GM12878 (cell line): ENCODE data around the gene AGO4. TPM values are rescaled to one million over a fixed set of nuclear protein-coding genes. Genes with fewer than 3 reads are reported as not detected.

Experiments
- ATAC-seq: fragments of 200-7000 bp; cut with Tn5 transposase; 3 replicates; pipeline ENCODE4 v1.9.1; 2020; ENCODE audit warnings: mild to moderate bottlenecking, moderate library complexity
- Bru-seq: library from RNA; stranded (reverse); fragments of 400-500 nt; gene quantifications from one replicate; lab custom pipeline; 2021; lab: Mats Ljungman, UMichigan
- BruChase-seq, 2 experiments: library from RNA; stranded (reverse); fragments of 400-500 nt; gene quantifications; one replicate each; lab custom pipeline; 2021; lab: Mats Ljungman, UMichigan
- BruUV-seq: library from RNA; stranded (reverse); fragments of 400-500 nt; replicated peaks from 2 replicates; lab custom pipeline; 2021; lab: Mats Ljungman, UMichigan
- CTCF ChIA-PET: fragments of 300-600 bp; sonication (Branson Sonifier 250); formaldehyde crosslinking; extraction: SDS; loops from one replicate; lab custom pipeline; 2021; ENCODE audit warnings: inconsistent platforms; lab: Yijun Ruan, JAX
- POLR2A ChIA-PET: fragments of 350-600 bp; formaldehyde crosslinking; extraction: SDS; loops from one replicate; lab custom pipeline; 2021; ENCODE audit warnings: inconsistent platforms; lab: Charles Lee
- RAD21 ChIA-PET: fragments of 300-600 bp; sonication (Branson Sonifier 250); formaldehyde crosslinking; loops from one replicate; lab custom pipeline; 2023; ENCODE audit warnings: antibody characterized with exemption; ENCODE audit not compliant: unreplicated experiment; lab: Charles Lee
- SMC1A ChIA-PET: fragments of 300-600 bp; sonication (Branson Sonifier 250); formaldehyde crosslinking; loops from one replicate; lab custom pipeline; 2023; ENCODE audit not compliant: unreplicated experiment, uncharacterized antibody; lab: Charles Lee
- DNase-seq: peaks from one replicate; pipeline ENCODE4 v3.0.0-alpha.2; 2011; ENCODE audit warnings: low read depth, low spot score
- FAIRE-seq: peaks from 3 replicates; lab custom pipeline; 2011; peaks lifted over from hg19 to GRCh38; lab: Jason Lieb, UNC
- H2AFZ ChIP-seq: 2 replicates; pipeline ENCODE4 v1.6.0; 2011; ENCODE audit warnings: low read depth, low read length, control low read depth; ENCODE audit not compliant: control insufficient read depth
- H3K27ac ChIP-seq: 2 replicates; pipeline ENCODE4 v1.5.1; 2011; ENCODE audit warnings: control low read depth; ENCODE audit not compliant: control insufficient read depth, insufficient read depth
- H3K27me3 ChIP-seq, 2 experiments: replicated peaks in 1 of 2; 2 replicates each; pipeline versions ENCODE4 v1.6.0 to v1.6.1; 2011; ENCODE audit warnings: low read length in 1 of 2; ENCODE audit not compliant: control insufficient read depth in 2 of 2, insufficient read depth in 2 of 2
- H3K36me3 ChIP-seq, 2 experiments: 2 replicates each; pipeline ENCODE4 v1.5.1; 2011; ENCODE audit warnings: low read length in 1 of 2; ENCODE audit not compliant: control insufficient read depth in 2 of 2, insufficient read depth in 2 of 2
- H3K4me1 ChIP-seq: 2 replicates; pipeline ENCODE4 v1.6.1; 2011; ENCODE audit warnings: mild to moderate bottlenecking, low read length, moderate library complexity, mixed read lengths; ENCODE audit not compliant: control insufficient read depth, insufficient read depth
- H3K4me2 ChIP-seq: 2 replicates; pipeline ENCODE4 v1.6.0; 2011; ENCODE audit warnings: control low read depth; ENCODE audit not compliant: control insufficient read depth, insufficient read depth
- H3K4me3 ChIP-seq: fragments of 200-600 bp; sonication (generic); 2 replicates; pipeline ENCODE4 v1.5.1; 2016
- H3K79me2 ChIP-seq: 2 replicates; pipeline ENCODE4 v1.6.0; 2011; ENCODE audit warnings: low read length; ENCODE audit not compliant: control insufficient read depth, insufficient read depth
- H3K9ac ChIP-seq: 2 replicates; pipeline ENCODE4 v1.8.0; 2011; ENCODE audit warnings: low read length, control low read depth, mixed read lengths; ENCODE audit not compliant: control insufficient read depth, insufficient read depth
- H3K9me3 ChIP-seq: replicated peaks from 3 replicates; pipeline ENCODE4 v1.5.1; 2011; ENCODE audit warnings: mild to moderate bottlenecking, low read length; ENCODE audit not compliant: control insufficient read depth, insufficient read depth
- H4K20me1 ChIP-seq: 2 replicates; pipeline ENCODE4 v1.6.0; 2011; ENCODE audit not compliant: control insufficient read depth, insufficient read depth
- ATF7 ChIP-seq: fragments of 450-650 bp; IDR thresholded peaks from 2 replicates; pipeline ENCODE4 v1.6.1; 2016; ENCODE audit warnings: low read depth, mild to moderate bottlenecking
- BHLHE40 ChIP-seq, 2 experiments: fragments of 450-650 bp in 1 of 2; IDR thresholded peaks; 2 replicates each; pipeline ENCODE4 v1.6.1; 2011 to 2017; ENCODE audit warnings: low read depth in 2 of 2, borderline replicate concordance in 1 of 2, improper control_type of control experiment in 1 of 2, low read length in 1 of 2, mild to moderate bottlenecking in 1 of 2
- GATAD2B ChIP-seq: fragments of 450-650 bp; conservative IDR thresholded peaks from 2 replicates; pipeline ENCODE4 v1.6.1; 2017; ENCODE audit warnings: low read depth, mild to moderate bottlenecking, moderate library complexity
- HDGF ChIP-seq: fragments of 450-650 bp; IDR thresholded peaks from 2 replicates; pipeline ENCODE4 v1.6.1; 2016; ENCODE audit warnings: antibody characterized with exemption
- IKZF1 ChIP-seq: fragments of 450-650 bp; conservative IDR thresholded peaks from 2 replicates; pipeline ENCODE4 v1.6.1; 2017; ENCODE audit warnings: antibody characterized with exemption, mild to moderate bottlenecking
- POLR2A ChIP-seq: IDR thresholded peaks from 2 replicates; pipeline ENCODE4 v1.6.1; 2011; ENCODE audit warnings: low read depth, mild to moderate bottlenecking, low read length
- RB1 ChIP-seq: fragments of 450-650 bp; formaldehyde crosslinking; IDR thresholded peaks from 2 replicates; pipeline ENCODE4 v1.6.1; 2017; ENCODE audit warnings: mild to moderate bottlenecking, borderline replicate concordance
- WGBS: methylation state at CpG from one replicate; pipeline ENCODE4 v1.1.6; 2016; ENCODE audit warnings: low lambda C conversion rate; ENCODE audit not compliant: insufficient replicate concordance, insufficient coverage; ENCODE audit errors: missing lambda C conversion rate; 5-methylcytosine and 5-hydroxymethylcytosine counted together
- in situ Hi-C: fragments of 300-500 bp; cut with MboI; formaldehyde crosslinking; loops from 9 replicates; pipeline ENCODE4 v1.14.3; 2018; ENCODE audit warnings: mixed read lengths
- intact Hi-C: fragments of 100-400 bp; cut with micrococcal nuclease; formaldehyde crosslinking; loops from one replicate; pipeline ENCODE4 v1.14.2; 2022; ENCODE audit not compliant: unreplicated experiment
- long read RNA-seq, 2 experiments: library from polyadenylated mRNA; unstranded; transcript quantifications; one replicate each; pipeline ENCODE4 v2.0.0, GENCODE V29; 2019 to 2020
- polyA minus RNA-seq, 3 experiments: library from RNA; depleted of rRNA, polyadenylated mRNA; stranded (reverse); fragments of >200 nt; gene quantifications; 2 replicates each; pipeline ENCODE4 v1.2.3, GENCODE V29; 2011
- polyA plus RNA-seq, 11 experiments: library from polyadenylated mRNA; depleted of rRNA in 4 of 11; unstranded in 6 of 11; stranded (reverse) in 5 of 11; fragments of >200 nt; fragmentation: Nextera tagmentation in 4 of 11; fragmentation: Illumina TruSeq in 1 of 11; extraction: Ambion mirVana in 4 of 11; extraction: Trizol in 1 of 11; gene quantifications; 1 replicate in 1 of 11; 2 replicates in 10 of 11; pipeline versions ENCODE4 v1.2.1 to v1.2.3, GENCODE V29; 2011 to 2016; ENCODE audit warnings: inconsistent platforms in 2 of 11, missing spikeins in 2 of 11, low read depth in 1 of 11
- total RNA-seq, 4 experiments: library from RNA; depleted of rRNA in 3 of 4; stranded (reverse); fragments of >200 nt in 3 of 4; fragmentation: Illumina TruSeq in 1 of 4; extraction: Trizol in 1 of 4; gene quantifications; 2 replicates each; pipeline versions ENCODE4 v1.2.1 to v1.2.3, GENCODE V29; 2013 to 2021
- TF ChIP-seq, protein P1 (sequence below): fragments of 450-650 bp; formaldehyde crosslinking; IDR thresholded peaks from 2 replicates; pipeline ENCODE4 v1.5.0; 2022; ENCODE audit warnings: mild to moderate bottlenecking, missing genetic modification characterization

AGO4 gene
- total RNA-seq (2013; cell fraction: nucleolus; rRNA removed): 16.3 and 17.4 TPM in 2 replicates
- total RNA-seq (2014; rRNA removed): 5.6 and 8.4 TPM in 2 replicates
- total RNA-seq (2014; rRNA removed; fragmentation: Illumina TruSeq; extraction: Trizol): 6.0 and 6.9 TPM in 2 replicates
- total RNA-seq (2021): 5.0 and 7.9 TPM in 2 replicates
- polyA plus RNA-seq (2011; ENCODE audit: low read depth): 2.8 TPM
- polyA plus RNA-seq (2011; rRNA removed): 2.3 and 2.4 TPM in 2 replicates
- 4.1 and 4.6 TPM in 2 replicates for polyA plus RNA-seq (2011; cell fraction: cytosol; rRNA removed)
- polyA plus RNA-seq (2011; cell fraction: nucleus; rRNA removed): 2.7 and 3.4 TPM in 2 replicates
- 4.3 and 5.2 TPM in 2 replicates for polyA plus RNA-seq (2012)
- polyA plus RNA-seq (2014; fragmentation: Illumina TruSeq; extraction: Trizol): 5.9 and 7.7 TPM in 2 replicates
- 1 to 10 TPM; 1.2 to 1.4 TPM for polyA plus RNA-seq (2014; fragmentation: Nextera tagmentation; extraction: Ambion mirVana)
- 4.0 and 4.1 TPM in 2 replicates for polyA plus RNA-seq (2014; rRNA removed)
- polyA plus RNA-seq (2016; fragmentation: Nextera tagmentation; extraction: Ambion mirVana): 1 to 10 TPM; 1.5 to 1.6 TPM
- polyA minus RNA-seq (2011; rRNA and poly(A)+ RNA removed): 7.0 and 13.6 TPM in 2 replicates
- 2.4 and 3.5 TPM in 2 replicates for polyA minus RNA-seq (2011; cell fraction: cytosol; rRNA and poly(A)+ RNA removed)
- polyA minus RNA-seq (2011; cell fraction: nucleus; rRNA and poly(A)+ RNA removed): 3.6 and 3.9 TPM in 2 replicates
- percentile 66 among the genes with signal in this experiment for Bru-seq, nascent RNA
- percentile 66 among the genes with signal in this experiment for BruChase-seq, experiment 1, labeled RNA remaining after a 6-hour chase
- percentile 67 among the genes with signal in this experiment for BruChase-seq, experiment 2, labeled RNA remaining after a 2-hour chase
- long read RNA-seq, experiment 1: 0 reads
- long read RNA-seq, experiment 2, partial matches to known transcripts: 1 of 3 reads
- long read RNA-seq, experiment 2, other reads (novel, unspliced or antisense): 2 of 3 reads

DNA sequence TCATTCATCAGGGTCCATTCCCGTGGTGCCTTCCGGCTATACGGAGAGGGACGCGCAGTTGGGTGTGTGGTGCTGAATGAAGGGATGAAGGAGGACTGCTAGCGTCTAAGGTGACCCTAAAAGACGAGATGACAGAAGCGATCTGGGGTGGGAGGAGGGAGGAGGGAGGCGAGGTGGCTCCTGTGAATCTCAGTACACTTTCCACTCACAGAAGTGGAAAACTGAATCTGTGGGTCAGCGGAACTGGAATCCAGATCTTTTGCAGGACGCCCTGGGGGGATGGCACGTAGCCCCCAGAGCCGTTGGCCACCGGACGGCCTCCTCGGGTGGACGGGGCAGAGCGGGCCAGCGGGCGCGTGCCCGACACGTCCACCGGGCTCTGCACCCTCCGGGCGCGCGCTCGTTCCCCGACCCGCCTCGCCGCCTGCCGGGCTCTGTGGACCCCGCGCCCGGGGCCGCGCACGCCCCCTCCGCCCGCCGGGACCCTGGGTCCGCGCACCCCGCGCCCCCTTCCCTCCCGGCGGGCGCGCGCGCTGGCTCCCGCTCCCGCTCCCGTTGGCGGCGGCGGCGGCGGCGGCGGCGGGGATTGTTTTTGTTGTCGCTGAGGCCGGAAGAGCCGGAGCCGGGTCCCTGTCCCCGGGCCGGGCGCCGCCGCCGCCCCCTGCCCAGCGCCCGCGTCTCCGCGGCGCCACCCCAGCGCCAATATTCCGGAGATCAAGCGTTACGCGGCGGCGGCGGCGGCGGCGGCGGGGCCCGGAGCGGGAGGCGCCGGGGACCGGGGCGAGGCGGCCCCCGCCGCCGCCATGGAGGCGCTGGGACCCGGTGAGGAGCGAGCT, at the start of gene AGO4:
Gene AGO4, plus strand, starts transcription at position 403 of the 836 bp plus-strand sequence. Its CDS starts 401 bp downstream, at position 804.
- 34% methylated on average over 13 of the region's 105 CpGs for WGBS
- intact Hi-C loops (no loop called here), in situ Hi-C loops (no loop called here)
- no peaks in the 10 kb centered on the region for H3K79me2 ChIP-seq
- peak within 1 kb of the TSS; percentile 76 for H3K4me3 ChIP-seq
- peak within 1 kb of the TSS; percentile 93 for H2AFZ ChIP-seq
- no peaks in the 10 kb centered on the region for H3K36me3 ChIP-seq
- ChIA-PET SMC1A (no interaction called here), CTCF (no interaction called here), POLR2A (interaction anchor here (0.7 kb wide), 1 partner anchor 138 kb away, joined by 3 read pairs; no protein-coding TSS in a partner anchor), RAD21 (no interaction called here)
- no peaks in the 10 kb centered on the region for H4K20me1 ChIP-seq
- H3K27ac ChIP-seq: peak within 1 kb of the TSS; percentile 58
- peak within 1 kb of the TSS; percentile 93 for H3K4me2 ChIP-seq
- DNase-seq (no peak), FAIRE-seq (no peak), ATAC-seq (peak; percentile 71)
- no peaks in the 10 kb centered on the region for H3K9me3 ChIP-seq
- TF ChIP-seq IKZF1 (peak; percentile 38; the same call in 1 of the 2 replicates), BHLHE40 (IDR thresholded peaks at IDR 0.05; ENCODE audit: borderline replicate concordance in 1 of 2, low read depth in 2 of 2, low read length in 1 of 2) (peak in 1 of 2 experiments; percentile 35; a peak in 2 of 4 replicates), GATAD2B (0 out of 2 replicates have a peak, but pooled peaks have one; percentile 35), RB1 (peak; percentile 67; the same call in 1 of the 2 replicates), POLR2A (peak; percentile 11; the same call in 1 of the 2 replicates), HDGF (0 out of 2 replicates have a peak, but pooled peaks have one; percentile 20), ATF7 (no peak)
- TF ChIP-seq, protein P1, sequence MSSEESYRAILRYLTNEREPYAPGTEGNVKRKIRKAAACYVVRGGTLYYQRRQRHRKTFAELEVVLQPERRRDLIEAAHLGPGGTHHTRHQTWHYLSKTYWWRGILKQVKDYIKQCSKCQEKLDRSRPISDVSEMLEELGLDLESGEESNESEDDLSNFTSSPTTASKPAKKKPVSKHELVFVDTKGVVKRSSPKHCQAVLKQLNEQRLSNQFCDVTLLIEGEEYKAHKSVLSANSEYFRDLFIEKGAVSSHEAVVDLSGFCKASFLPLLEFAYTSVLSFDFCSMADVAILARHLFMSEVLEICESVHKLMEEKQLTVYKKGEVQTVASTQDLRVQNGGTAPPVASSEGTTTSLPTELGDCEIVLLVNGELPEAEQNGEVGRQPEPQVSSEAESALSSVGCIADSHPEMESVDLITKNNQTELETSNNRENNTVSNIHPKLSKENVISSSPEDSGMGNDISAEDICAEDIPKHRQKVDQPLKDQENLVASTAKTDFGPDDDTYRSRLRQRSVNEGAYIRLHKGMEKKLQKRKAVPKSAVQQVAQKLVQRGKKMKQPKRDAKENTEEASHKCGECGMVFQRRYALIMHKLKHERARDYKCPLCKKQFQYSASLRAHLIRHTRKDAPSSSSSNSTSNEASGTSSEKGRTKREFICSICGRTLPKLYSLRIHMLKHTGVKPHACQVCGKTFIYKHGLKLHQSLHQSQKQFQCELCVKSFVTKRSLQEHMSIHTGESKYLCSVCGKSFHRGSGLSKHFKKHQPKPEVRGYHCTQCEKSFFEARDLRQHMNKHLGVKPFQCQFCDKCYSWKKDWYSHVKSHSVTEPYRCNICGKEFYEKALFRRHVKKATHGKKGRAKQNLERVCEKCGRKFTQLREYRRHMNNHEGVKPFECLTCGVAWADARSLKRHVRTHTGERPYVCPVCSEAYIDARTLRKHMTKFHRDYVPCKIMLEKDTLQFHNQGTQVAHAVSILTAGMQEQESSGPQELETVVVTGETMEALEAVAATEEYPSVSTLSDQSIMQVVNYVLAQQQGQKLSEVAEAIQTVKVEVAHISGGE (CRISPR knock-in tag): no peak
- H3K27me3 ChIP-seq: no peaks in the 10 kb centered on the region
- H3K4me1 ChIP-seq: peaks cover 6% of the 10 kb centered on the region
- H3K9ac ChIP-seq: peak within 1 kb of the TSS; percentile 85
- no TSS peak for BruUV-seq
